Measurements from ENCODE around the gene IMPDH1. TPM values are rescaled to one million over a fixed set of nuclear protein-coding genes. Genes with fewer than 3 reads are reported as not detected.

Gene IMPDH1
- total and polyA plus RNA-seq, 9 of the 15 experiments (the other 6 are each of a cell fraction or from before 2014, with no cell fraction given) = 0.80 to 118 (median 64.3) TPM

GRCh38 chr7:128405471-128406313 is 4.1 kb downstream of the IMPDH1 start (continued):
- TF ChIP-seq CEBPZ (IDR thresholded peaks at IDR 0.05; ENCODE audit: borderline replicate concordance, low read depth, low read length) (no peak), NFIC (IDR thresholded peaks at IDR 0.05) (peak; percentile 32; the same call in 1 of the 2 replicates), TAF9B (IDR thresholded peaks at IDR 0.05; ENCODE audit: partially characterized antibody) (no peak), ZNF644 (tag; IDR thresholded peaks at IDR 0.05; ENCODE audit: low read depth) (no peak), ETV5 (CRISPR knock-in tag; IDR thresholded peaks at IDR 0.05; ENCODE audit: low read depth) (peak; percentile 67; the same call in 1 of the 2 replicates), JUND (IDR thresholded peaks at IDR 0.05; ENCODE audit: borderline replicate concordance, low read depth, low read length) (no peak), JUND (tag; IDR thresholded peaks at IDR 0.05; ENCODE audit: borderline replicate concordance, low read depth, low read length) (no peak), CTCFL (IDR thresholded peaks at IDR 0.05; ENCODE audit: borderline replicate concordance, insufficient read depth, low read depth, low read length, poor library complexity, severe bottlenecking) (peak; percentile 35), NFIX (CRISPR knock-in tag; IDR thresholded peaks at IDR 0.05; ENCODE audit: low read depth) (no peak), DNMT1 (IDR thresholded peaks at IDR 0.05) (no peak), FOXJ2 (tag; IDR thresholded peaks at IDR 0.05) (no peak), CREB5 (CRISPR knock-in tag; IDR thresholded peaks at IDR 0.05) (no peak), ZNF561 (CRISPR knock-in tag; conservative IDR thresholded peaks at IDR 0.05) (no peak), GTF2F1 (IDR thresholded peaks at IDR 0.05; ENCODE audit: low read depth, low read length) (no peak), NR2C1 (IDR thresholded peaks at IDR 0.05) (no peak), NR2C1 (tag; IDR thresholded peaks at IDR 0.05) (no peak), SNAPC5 (CRISPR knock-in tag; IDR thresholded peaks at IDR 0.05) (no peak), TBP (optimal IDR thresholded peaks at IDR 0.05; ENCODE audit: low read depth, low read length) (no peak), HNRNPH1 (optimal IDR thresholded peaks at IDR 0.05; ENCODE audit: low read depth, low read length) (no peak), ZNF146 (CRISPR knock-in tag; IDR thresholded peaks at IDR 0.05; ENCODE audit: unreplicated experiment) (no peak)
